H1 (cell line): ENCODE data around the gene BAIAP2L2. TPM values are rescaled to one million over a fixed set of nuclear protein-coding genes. Genes with fewer than 3 reads are reported as not detected.

Experiments used
- CTCF ChIA-PET: fragments of 300-600 bp; sonication (Branson Sonifier 250); formaldehyde crosslinking; loops from one replicate; lab custom pipeline; 2021; ENCODE audit not compliant: partially characterized antibody; lab: Charles Lee
- POLR2A ChIA-PET: fragments of 300-600 bp; sonication (Branson Sonifier 250); formaldehyde crosslinking; loops from one replicate; lab custom pipeline; 2021; ENCODE audit warnings: inconsistent platforms; ENCODE audit not compliant: partially characterized antibody; lab: Charles Lee
- DNase-seq, 2 experiments: peaks; one replicate each; pipeline versions ENCODE4 v3.0.0 to v3.0.0-alpha.2; 2010 to 2022; ENCODE audit warnings: low spot score in 2 of 2, low read depth in 1 of 2, mixed read lengths in 1 of 2
- FAIRE-seq: peaks from 2 replicates; lab custom pipeline; 2011; peaks lifted over from hg19 to GRCh38; lab: Jason Lieb, UNC
- H2AFZ ChIP-seq: 2 replicates; pipeline ENCODE4 v1.8.1; 2012; ENCODE audit warnings: low read length, inconsistent platforms
- H2AK5ac ChIP-seq: 2 replicates; pipeline ENCODE4 v1.6.1; 2013; ENCODE audit warnings: low read depth, low read length
- H2BK120ac ChIP-seq: replicated peaks from 2 replicates; pipeline ENCODE3; 2013; ENCODE audit warnings: low read depth, low read length, inconsistent platforms
- H2BK12ac ChIP-seq: 2 replicates; pipeline ENCODE4 v1.6.1; 2013; ENCODE audit warnings: low read depth, low read length
- H2BK15ac ChIP-seq: 2 replicates; pipeline ENCODE4 v1.6.1; 2013; ENCODE audit warnings: low read length
- H2BK20ac ChIP-seq: 2 replicates; pipeline ENCODE4 v1.6.1; 2013; ENCODE audit warnings: low read length
- H2BK5ac ChIP-seq: 2 replicates; pipeline ENCODE4 v1.6.1; 2013; ENCODE audit warnings: low read depth, low read length
- H3K14ac ChIP-seq: 2 replicates; pipeline ENCODE4 v1.6.1; 2013; ENCODE audit warnings: inconsistent platforms; ENCODE audit not compliant: insufficient read length
- H3K18ac ChIP-seq: 2 replicates; pipeline ENCODE4 v1.6.1; 2013; ENCODE audit warnings: low read length; ENCODE audit errors: extremely low read depth
- H3K23ac ChIP-seq: 2 replicates; pipeline ENCODE4 v1.6.1; 2013; ENCODE audit warnings: inconsistent platforms; ENCODE audit not compliant: insufficient read length
- H3K23me2 ChIP-seq: 2 replicates; pipeline ENCODE4 v1.6.1; 2013; ENCODE audit warnings: low read depth, low read length
- H3K27ac ChIP-seq: 2 replicates; pipeline ENCODE4 v1.6.1; 2011; ENCODE audit warnings: low read depth, low read length, inconsistent platforms
- H3K27me3 ChIP-seq, 4 experiments: replicated peaks in 1 of 4; 1 replicate in 1 of 4; 2 replicates in 3 of 4; pipeline versions ENCODE4 v1.6.1 to v1.8.1; 2011 to 2013; ENCODE audit warnings: low read length in 3 of 4, mild to moderate bottlenecking in 3 of 4, inconsistent platforms in 2 of 4, mixed read lengths in 2 of 4, moderate library complexity in 1 of 4; ENCODE audit not compliant: control insufficient read depth in 3 of 4, insufficient read depth in 3 of 4; ENCODE audit errors: extremely low read depth in 1 of 4
- H3K36me3 ChIP-seq, 4 experiments: 2 replicates each; pipeline versions ENCODE4 v1.6.1 to v1.8.1; 2011 to 2013; ENCODE audit warnings: mild to moderate bottlenecking in 4 of 4, low read length in 3 of 4, moderate library complexity in 2 of 4, control low read depth in 1 of 4, inconsistent platforms in 1 of 4; ENCODE audit not compliant: insufficient read depth in 4 of 4, control insufficient read depth in 2 of 4
- H3K4ac ChIP-seq: replicated peaks from 2 replicates; pipeline ENCODE3; 2013; ENCODE audit warnings: low read length, low read depth, mixed read lengths, inconsistent platforms; ENCODE audit not compliant: insufficient read length
- H3K4me1 ChIP-seq, 4 experiments: replicated peaks in 1 of 4; 1 replicate in 1 of 4; 2 replicates in 3 of 4; pipeline versions ENCODE4 v1.6.1 to v1.8.1; 2011 to 2013; ENCODE audit warnings: low read length in 3 of 4, inconsistent platforms in 2 of 4, mixed read lengths in 1 of 4; ENCODE audit not compliant: insufficient read depth in 4 of 4, control insufficient read depth in 3 of 4
- H3K4me2 ChIP-seq, 2 experiments: 2 replicates each; pipeline versions ENCODE4 v1.6.1 to v1.8.1; 2011 to 2013; ENCODE audit warnings: low read depth in 2 of 2, low read length in 2 of 2, control low read depth in 1 of 2, inconsistent platforms in 1 of 2, mild to moderate bottlenecking in 1 of 2; ENCODE audit not compliant: insufficient read depth in 1 of 2
- H3K4me3 ChIP-seq, 4 experiments: fragments of 200-600, 300-600 bp in 1 of 4; sonication (generic), shearing (Covaris generic), sonication (Bioruptor Twin) in 1 of 4; 2 replicates each; pipeline versions ENCODE4 v1.5.1 to v1.8.1; 2011 to 2016; ENCODE audit warnings: low read length in 4 of 4, low read depth in 3 of 4, control low read depth in 2 of 4, inconsistent platforms in 2 of 4, mild to moderate bottlenecking in 2 of 4, mixed read lengths in 1 of 4, moderate library complexity in 1 of 4; ENCODE audit not compliant: insufficient read depth in 2 of 4; ENCODE audit errors: extremely low read depth in 1 of 4
- H3K56ac ChIP-seq: replicated peaks from 2 replicates; pipeline ENCODE3; 2013; ENCODE audit warnings: low read depth, mild to moderate bottlenecking, mixed read lengths, low read length, inconsistent platforms; ENCODE audit not compliant: insufficient read length
- H3K79me1 ChIP-seq: 2 replicates; pipeline ENCODE4 v1.6.1; 2013; ENCODE audit warnings: low read depth, low read length, control low read depth
- H3K79me2 ChIP-seq, 2 experiments: 2 replicates each; pipeline versions ENCODE4 v1.6.1 to v1.8.1; 2012 to 2013; ENCODE audit warnings: low read length in 2 of 2, mild to moderate bottlenecking in 2 of 2, inconsistent platforms in 1 of 2; ENCODE audit not compliant: insufficient read depth in 2 of 2, control insufficient read depth in 1 of 2
- H3K9ac ChIP-seq, 4 experiments: replicated peaks in 1 of 4; 1 replicate in 1 of 4; 2 replicates in 3 of 4; pipeline versions ENCODE4 v1.6.1 to v1.8.1; 2011 to 2013; ENCODE audit warnings: low read depth in 3 of 4, low read length in 3 of 4, control low read depth in 2 of 4, mild to moderate bottlenecking in 2 of 4, moderate library complexity in 2 of 4, inconsistent platforms in 1 of 4; ENCODE audit errors: extremely low read depth in 1 of 4
- H3K9me3 ChIP-seq, 2 experiments: 2 replicates each; pipeline versions ENCODE4 v1.6.1 to v1.8.1; 2012 to 2013; ENCODE audit warnings: mild to moderate bottlenecking in 2 of 2, moderate library complexity in 2 of 2, control low read depth in 1 of 2, inconsistent platforms in 1 of 2, low read depth in 1 of 2, low read length in 1 of 2, mixed read lengths in 1 of 2; ENCODE audit not compliant: insufficient read depth in 2 of 2
- H4K20me1 ChIP-seq, 2 experiments: replicated peaks in 1 of 2; 2 replicates each; pipeline versions ENCODE3 to v1.8.1; 2011 to 2013; ENCODE audit warnings: inconsistent platforms in 2 of 2, low read length in 2 of 2, mild to moderate bottlenecking in 1 of 2; ENCODE audit not compliant: insufficient read depth in 2 of 2, control insufficient read depth in 1 of 2
- H4K5ac ChIP-seq: 2 replicates; pipeline ENCODE4 v1.6.1; 2013; ENCODE audit warnings: low read length, low read depth, mixed read lengths, inconsistent platforms; ENCODE audit not compliant: insufficient read length
- H4K8ac ChIP-seq: 2 replicates; pipeline ENCODE4 v1.8.0; 2013; ENCODE audit warnings: mild to moderate bottlenecking, moderate library complexity, low read length, inconsistent platforms; ENCODE audit not compliant: insufficient read depth; ENCODE audit errors: extremely low read depth
- H4K91ac ChIP-seq: replicated peaks from 2 replicates; pipeline ENCODE3; 2013; ENCODE audit warnings: low read length, mixed read lengths, inconsistent platforms; ENCODE audit not compliant: insufficient read length
- BACH1 ChIP-seq: IDR thresholded peaks from 2 replicates; pipeline ENCODE4 v1.6.1; 2012; ENCODE audit warnings: low read length, improper control_type of control experiment
- CREB1 ChIP-seq: IDR thresholded peaks from 2 replicates; pipeline ENCODE4 v1.6.1; 2012; ENCODE audit warnings: inconsistent platforms
- MAX ChIP-seq: IDR thresholded peaks from 2 replicates; pipeline ENCODE4 v1.6.1; 2012; ENCODE audit warnings: inconsistent platforms
- PHF8 ChIP-seq: fragments of 200-600 bp; sonication (generic); conservative IDR thresholded peaks from 2 replicates; pipeline ENCODE4 v1.7.1; 2012; ENCODE audit warnings: low read depth, mild to moderate bottlenecking, inconsistent platforms, low read length, moderate library complexity
- RBBP5 ChIP-seq: IDR thresholded peaks from 2 replicates; pipeline ENCODE4 v1.7.1; 2012; ENCODE audit warnings: low read depth, mild to moderate bottlenecking, inconsistent platforms, low read length, moderate library complexity, borderline replicate concordance
- RFX5 ChIP-seq: IDR thresholded peaks from 2 replicates; pipeline ENCODE4 v1.6.1; 2011; ENCODE audit warnings: low read depth, low read length, improper control_type of control experiment, borderline replicate concordance
- RNF2 ChIP-seq: fragments of 200-900, 300-1000 bp; sonication (generic); IDR thresholded peaks from 2 replicates; pipeline ENCODE4 v1.7.1; 2016; ENCODE audit warnings: borderline replicate concordance, low read depth, mild to moderate bottlenecking, antibody characterized with exemption, low read length; ENCODE audit not compliant: poor library complexity, severe bottlenecking; ENCODE audit errors: missing control alignments
- RXRA ChIP-seq: IDR thresholded peaks from 2 replicates; pipeline ENCODE4 v1.6.1; 2011; ENCODE audit warnings: low read depth, mild to moderate bottlenecking, low read length, moderate library complexity; ENCODE audit not compliant: insufficient read depth
- SP1 ChIP-seq: IDR thresholded peaks from 2 replicates; pipeline ENCODE4 v1.6.1; 2011; ENCODE audit warnings: low read depth, low read length
- TCF12 ChIP-seq: IDR thresholded peaks from 2 replicates; pipeline ENCODE4 v1.6.1; 2011; ENCODE audit warnings: low read depth, mild to moderate bottlenecking, low read length
- ZNF274 ChIP-seq: IDR thresholded peaks from 2 replicates; pipeline ENCODE4 v1.7.0; 2012; ENCODE audit warnings: low read length, borderline replicate concordance; ENCODE audit errors: extremely low read depth
- WGBS, 2 experiments: shearing (Covaris generic) in 1 of 2; methylation state at CpG; one replicate each; pipeline versions ENCODE4 v1.1.6 to v1.1.7; 2013 to 2015; ENCODE audit warnings: low lambda C conversion rate in 2 of 2, mixed read lengths in 2 of 2, inconsistent platforms in 1 of 2, low coverage in 1 of 2, missing lambda C conversion rate in 1 of 2; ENCODE audit not compliant: insufficient replicate concordance in 2 of 2, insufficient coverage in 1 of 2, insufficient read length in 1 of 2; ENCODE audit errors: extremely low coverage in 1 of 2, missing lambda C conversion rate in 1 of 2; 5-methylcytosine and 5-hydroxymethylcytosine counted together
- polyA plus RNA-seq, 7 experiments: library from polyadenylated mRNA; depleted of rRNA in 3 of 7; stranded (reverse) in 5 of 7; unstranded in 2 of 7; fragments of >200 nt in 5 of 7; fragments of 200-250 nt in 2 of 7; gene quantifications; 1 replicate in 5 of 7; 2 replicates in 1 of 7; 4 replicates in 1 of 7; pipeline versions ENCODE4 v1.2.1 to v1.2.3, GENCODE V29; 2011 to 2013; ENCODE audit warnings: missing spikeins in 2 of 7, mixed read lengths in 2 of 7
- total RNA-seq: library from RNA; stranded (reverse); fragmentation: NEBNext Ultra II Directional; extraction: Animal tissue kit (Norgen Biotek cat#: 25700); gene quantifications from 2 replicates; pipeline ENCODE4 v1.2.1, GENCODE V29; 2021

The BAIAP2L2 gene
- total and polyA plus RNA-seq, 2 of the 8 experiments (the other 6 are each of a cell fraction or from before 2014, with no cell fraction given), result 5.4 to 10.0 TPM

GRCh38 chr22:38074181-38075104 is 36.0 kb downstream of the BAIAP2L2 start:
- Histone ChIP-seq H2AFZ (no peak overlapping the region), H3K18ac (no peak overlapping the region), H4K91ac (no peak overlapping the region), H3K79me1 (no peaks in the 10 kb centered on the region), H2BK5ac (no peak overlapping the region), H3K27ac (no peak overlapping the region), H3K23me2 (no peaks in the 10 kb centered on the region), H3K27me3 (peaks cover 0 to 3% (median 0%) of the 10 kb centered on the region in 4 experiments; a peak in 1 of 7 replicates), H4K20me1 (peaks cover 0 to 5% of the 10 kb centered on the region in 2 experiments), H2BK12ac (no peak overlapping the region), H3K9me3 (no peaks in the 10 kb centered on the region), H3K9ac (no peak overlapping the region), H2BK120ac (no peak overlapping the region), H3K4ac (no peak overlapping the region), H3K23ac (no peak overlapping the region), H3K4me2 (no peak overlapping the region), H4K5ac (no peak overlapping the region), H3K4me3 (no peak overlapping the region), H4K8ac (no peak overlapping the region), H2BK20ac (no peak overlapping the region), H3K79me2 (no peaks in the 10 kb centered on the region), H3K36me3 (peaks cover 3 to 13% (median 8%) of the 10 kb centered on the region in 4 experiments; a peak in 7 of 8 replicates), H3K14ac (no peak overlapping the region), H3K4me1 (no peaks in the 10 kb centered on the region), H2BK15ac (no peak overlapping the region), H2AK5ac (no peak overlapping the region), H3K56ac (no peak overlapping the region)
- FAIRE-seq (no peak), DNase-seq (peak in 1 of 2 experiments; percentile 87)
- ChIA-PET CTCF (interaction anchor here (0.5 to 12.5 kb wide), 27 partner anchors 9 to 543 kb away, joined by 3 to 264 read pairs (median 4); partner anchors contain the start of genes PICK1 and SLC16A8), POLR2A (interaction anchor here (0.8 to 1.8 kb wide), 7 partner anchors 10 to 129 kb away, joined by 3 to 6 read pairs (median 3); partner anchors contain the start of genes PICK1 and SLC16A8)
- WGBS, 2 experiments, result 76% methylated on average over 42 of the region's 47 CpGs; no CpG with 5 or more reads in 1 of the 2 experiments
- TF ChIP-seq TCF12 (no peak), BACH1 (no peak), RFX5 (no peak), MAX (no peak), RBBP5 (no peak), RNF2 (no peak), SP1 (no peak), ZNF274 (no peak), RXRA (no peak), PHF8 (no peak), CREB1 (no peak)
